Activated CD4-positive, alpha-beta T cell treated with anti-CD3 and anti-CD28 coated beads for 36 hours (primary cell): ENCODE data around the gene PCED1B. TPM values are rescaled to one million over a fixed set of nuclear protein-coding genes. Genes with fewer than 3 reads are reported as not detected.
"Not testable (repeated sequence)": the region's sequence is repeated elsewhere in the genome, so short reads cannot be mapped to it uniquely, and the experiment has no call there.

ENCODE experiments used
- ATAC-seq: fragments of 200-7000 bp; cut with Tn5 transposase; one replicate; pipeline ENCODE4 v1.10.0; 2021; ENCODE audit warnings: mild to moderate bottlenecking, moderate library complexity
- CTCF ChIA-PET: fragments of 350-600 bp; sonication (Branson Sonifier 250); formaldehyde crosslinking; loops from one replicate; lab custom pipeline; 2021; ENCODE audit warnings: antibody characterized with exemption; lab: Charles Lee
- POLR2A ChIA-PET: fragments of 350-600 bp; sonication (Branson Sonifier 250); formaldehyde crosslinking; loops from one replicate; lab custom pipeline; 2021; ENCODE audit warnings: antibody characterized with exemption, inconsistent platforms; lab: Charles Lee
- DNase-seq: peaks from one replicate; pipeline ENCODE4 v3.0.0-alpha.2; 2020
- H3K27ac Mint-ChIP-seq: one replicate; pipeline ENCODE4 v1.8.0; 2021; ENCODE audit warnings: mixed read lengths
- H3K27me3 Mint-ChIP-seq: one replicate; pipeline ENCODE4 v1.8.0; 2021; ENCODE audit warnings: mixed read lengths
- H3K36me3 Mint-ChIP-seq: one replicate; pipeline ENCODE4 v1.8.0; 2021; ENCODE audit warnings: low read depth, mixed read lengths
- H3K4me1 Mint-ChIP-seq: one replicate; pipeline ENCODE4 v1.8.0; 2021; ENCODE audit warnings: mixed read lengths
- H3K4me3 Mint-ChIP-seq: one replicate; pipeline ENCODE4 v1.8.0; 2021; ENCODE audit warnings: mild to moderate bottlenecking, moderate library complexity, mixed read lengths
- H3K9me3 Mint-ChIP-seq: one replicate; pipeline ENCODE4 v1.8.0; 2021; ENCODE audit warnings: low read depth, mixed read lengths
- intact Hi-C, 2 experiments: fragments of 100-400 bp; cut with DNase I in 1 of 2; cut with micrococcal nuclease in 1 of 2; formaldehyde crosslinking; loops; one replicate each; pipeline versions ENCODE4 v1.14.2 to v1.15.1; 2022 to 2024; cut with DNase I, micrococcal nuclease
- total RNA-seq, 2 experiments: library from RNA; stranded (reverse); gene quantifications; one replicate each; pipeline ENCODE4 v1.2.3, GENCODE V29; 2021

The PCED1B gene
- total RNA-seq, 2 experiments from 2014 or later = 76.3 to 82.3 TPM

- Mint-ChIP-seq H3K4me1 (peaks cover 9% of the 10 kb centered on the region), H3K9me3 (peaks cover 7% of the 10 kb centered on the region), H3K36me3 (peaks cover 39% of the 10 kb centered on the region), H3K27me3 (no peaks in the 10 kb centered on the region), H3K27ac (no peak overlapping the region), H3K4me3 (no peak overlapping the region)
- ATAC-seq (no peak), DNase-seq (no peak)
- CTCF ChIA-PET = interaction anchor here (0.6 to 1.9 kb wide), 7 partner anchors 10 to 472 kb away, joined by 3 to 8 read pairs (median 4); no protein-coding TSS in a partner anchor
- intact Hi-C loops = no loop called here
- POLR2A ChIA-PET = no interaction called here
Observed at GRCh38 chr12:47164724-47165439, 85.5 kb downstream of the PCED1B start.

GRCh38 chr12:47165934-47166333 is 86.5 kb downstream of the PCED1B start:
- CTCF ChIA-PET = interaction anchor here (0.6 to 1.9 kb wide), 6 partner anchors 17 to 354 kb away, joined by 3 to 8 read pairs (median 3); no protein-coding TSS in a partner anchor
- H3K36me3 Mint-ChIP-seq = peaks cover 38% of the 10 kb centered on the region

GRCh38 chr12:47166365-47166764 is 86.9 kb downstream of the PCED1B start:
- H3K27me3 Mint-ChIP-seq = no peaks in the 10 kb centered on the region
- DNase-seq (no peak), ATAC-seq (no peak)
- H3K9me3 Mint-ChIP-seq = peaks cover 11% of the 10 kb centered on the region
- no peak overlapping the region for H3K27ac Mint-ChIP-seq
- POLR2A ChIA-PET = no interaction called here
- intact Hi-C loops = no loop called here
- H3K4me3 Mint-ChIP-seq = no peak overlapping the region
- H3K36me3 Mint-ChIP-seq = peaks cover 37% of the 10 kb centered on the region
- H3K4me1 Mint-ChIP-seq = peaks cover 6% of the 10 kb centered on the region
- CTCF ChIA-PET = interaction anchor here (0.7 to 1.9 kb wide), 5 partner anchors 16 to 140 kb away, joined by 3 to 8 read pairs (median 3); no protein-coding TSS in a partner anchor

More at GRCh38 chr12:47165934-47166333, 86.5 kb downstream of the PCED1B start:
- Mint-ChIP-seq H3K27me3 (no peaks in the 10 kb centered on the region), H3K4me3 (no peak overlapping the region), H3K27ac (no peak overlapping the region), H3K9me3 (peaks cover 10% of the 10 kb centered on the region), H3K4me1 (peaks cover 6% of the 10 kb centered on the region)
- DNase-seq = no peak
- POLR2A ChIA-PET = no interaction called here
- no peak for ATAC-seq
- intact Hi-C loops = no loop called here

- peaks cover 38% of the 10 kb centered on the region for H3K36me3 Mint-ChIP-seq
Observed at GRCh38 chr12:47170281-47170680, 90.9 kb downstream of the PCED1B start.

GRCh38 chr12:47178014-47178413 is 98.6 kb downstream of the PCED1B start:
- POLR2A ChIA-PET = no interaction called here
- DNase-seq (no peak), ATAC-seq (no peak)
- H3K36me3 Mint-ChIP-seq = peaks cover 26% of the 10 kb centered on the region
- peaks cover 9% of the 10 kb centered on the region for H3K4me1 Mint-ChIP-seq
- CTCF ChIA-PET = interaction anchor here (0.7 kb wide), 1 partner anchor 22 kb away, joined by 3 read pairs; no protein-coding TSS in a partner anchor
- H3K9me3 Mint-ChIP-seq = no peaks in the 10 kb centered on the region
- H3K27ac Mint-ChIP-seq = no peak overlapping the region
- intact Hi-C loops = no loop called here
- H3K27me3 Mint-ChIP-seq = no peaks in the 10 kb centered on the region
- no peak overlapping the region for H3K4me3 Mint-ChIP-seq

More at GRCh38 chr12:47170281-47170680, 90.9 kb downstream of the PCED1B start:
- DNase-seq, H3K27ac Mint-ChIP-seq, POLR2A ChIA-PET, intact Hi-C loops, ATAC-seq, H3K27me3 Mint-ChIP-seq, H3K4me1 Mint-ChIP-seq, H3K4me3 Mint-ChIP-seq: not testable (repeated sequence)
- CTCF ChIA-PET = interaction anchor here (0.5 kb wide), 1 partner anchor 228 kb away, joined by 3 read pairs; no protein-coding TSS in a partner anchor
- peaks cover 14% of the 10 kb centered on the region for H3K9me3 Mint-ChIP-seq

- POLR2A ChIA-PET, intact Hi-C loops, DNase-seq, H3K9me3 Mint-ChIP-seq, H3K27me3 Mint-ChIP-seq, H3K4me3 Mint-ChIP-seq, H3K27ac Mint-ChIP-seq: not testable (repeated sequence)
- H3K36me3 Mint-ChIP-seq = peaks cover 26% of the 10 kb centered on the region
- peak; percentile 47 for ATAC-seq
- CTCF ChIA-PET = interaction anchor here (0.9 to 1.4 kb wide), 3 partner anchors 11 to 45 kb away, joined by 3 to 6 read pairs (median 4); no protein-coding TSS in a partner anchor
- H3K4me1 Mint-ChIP-seq = peaks cover 21% of the 10 kb centered on the region
Observed at GRCh38 chr12:47182164-47182938, 102.9 kb downstream of the PCED1B start.

- Mint-ChIP-seq H3K36me3 (peaks cover 26% of the 10 kb centered on the region), H3K27ac (no peak overlapping the region), H3K4me3 (no peak overlapping the region), H3K9me3 (no peaks in the 10 kb centered on the region), H3K4me1 (peaks cover 36% of the 10 kb centered on the region), H3K27me3 (no peaks in the 10 kb centered on the region)
- CTCF ChIA-PET = interaction anchor here (0.5 to 1.6 kb wide), 4 partner anchors 8 to 557 kb away, joined by 3 to 5 read pairs (median 3); partner anchors contain the start of genes AMIGO2 and PCED1B
- POLR2A ChIA-PET = no interaction called here
- intact Hi-C loops = no loop called here
- ATAC-seq = no peak
- DNase-seq = no peak
Observed at GRCh38 chr12:47184229-47184628, 104.8 kb downstream of the PCED1B start.

GRCh38 chr12:47184813-47185212 is 105.4 kb downstream of the PCED1B start:
- ChIA-PET CTCF (interaction anchor here (1.4 to 1.6 kb wide), 2 partner anchors 105 to 152 kb away, joined by 3 to 5 read pairs; partner anchors contain the start of genes AMIGO2 and PCED1B), POLR2A (no interaction called here)
- ATAC-seq (no peak), DNase-seq (no peak)
- peaks cover 42% of the 10 kb centered on the region for H3K4me1 Mint-ChIP-seq
- intact Hi-C loops = no loop called here
- peaks cover 29% of the 10 kb centered on the region for H3K36me3 Mint-ChIP-seq
- H3K27me3 Mint-ChIP-seq = no peaks in the 10 kb centered on the region
- no peaks in the 10 kb centered on the region for H3K9me3 Mint-ChIP-seq
- no peak overlapping the region for H3K27ac Mint-ChIP-seq
- no peak overlapping the region for H3K4me3 Mint-ChIP-seq

GRCh38 chr12:47186246-47186645 is 106.8 kb downstream of the PCED1B start:
- intact Hi-C loops = no loop called here
- Mint-ChIP-seq H3K4me3 (no peak overlapping the region), H3K9me3 (no peaks in the 10 kb centered on the region), H3K27ac (no peak overlapping the region), H3K36me3 (peaks cover 34% of the 10 kb centered on the region), H3K4me1 (peaks cover 56% of the 10 kb centered on the region), H3K27me3 (no peaks in the 10 kb centered on the region)
- no peak for ATAC-seq
- POLR2A ChIA-PET = no interaction called here
- CTCF ChIA-PET = interaction anchor here (1.0 kb wide), 1 partner anchor 211 kb away, joined by 4 read pairs; no protein-coding TSS in a partner anchor
- no peak for DNase-seq

GRCh38 chr12:47188576-47189441 is 109.4 kb downstream of the PCED1B start:
- CTCF ChIA-PET = interaction anchor here (0.9 to 2.0 kb wide), 2 partner anchors 18 to 31 kb away, joined by 3 to 4 read pairs; no protein-coding TSS in a partner anchor
- Mint-ChIP-seq H3K27ac (no peak overlapping the region), H3K9me3 (no peaks in the 10 kb centered on the region), H3K4me1 (peaks cover 73% of the 10 kb centered on the region), H3K36me3 (peaks cover 34% of the 10 kb centered on the region), H3K27me3 (no peaks in the 10 kb centered on the region), H3K4me3 (no peak overlapping the region)
- POLR2A ChIA-PET = interaction anchor here (0.5 to 0.7 kb wide), 2 partner anchors 17 to 677 kb away, joined by 3 read pairs; no protein-coding TSS in a partner anchor
- ATAC-seq (no peak), DNase-seq (no peak)
- intact Hi-C loops = no loop called here
